Coronary artery (tissue), 2 donors: ENCODE measurements around the gene HAPLN1.
"Not testable (repeated sequence)": the region's sequence is repeated elsewhere in the genome, so short reads cannot be mapped to it uniquely, and the experiment has no call there.

Experiments used
- DNase-seq: peaks from one replicate; pipeline ENCODE4 v3.0.0-alpha.2; 2017; ENCODE audit warnings: low spot score
- H3K27ac ChIP-seq, 2 donors: fragments of 200-600 bp; sonication (generic); one replicate each; pipeline ENCODE4 v1.5.1; 2016 to 2019
- H3K4me3 ChIP-seq: fragments of 200-600 bp; sonication (generic); 2 replicates; pipeline ENCODE4 v1.5.1; 2016; ENCODE audit warnings: mild to moderate bottlenecking, moderate library complexity
- CTCF ChIP-seq: fragments of 200-600 bp; sonication (generic); IDR thresholded peaks from one replicate; pipeline ENCODE4 v1.5.1; 2019; ENCODE audit warnings: antibody characterized with exemption

Gene HAPLN1

GRCh38 chr5:83745816-83746215, 25.2 kb upstream of the HAPLN1 start:
- Histone ChIP-seq H3K4me3 (no peak overlapping the region), H3K27ac (no peak overlapping the region)
- no peak for TF ChIP-seq CTCF
- DNase-seq: no peak

GRCh38 chr5:83744821-83745220, 24.2 kb upstream of the HAPLN1 start:
- Histone ChIP-seq H3K27ac (no peak overlapping the region), H3K4me3 (no peak overlapping the region)
- DNase-seq: no peak
- no peak for TF ChIP-seq CTCF

DNA sequence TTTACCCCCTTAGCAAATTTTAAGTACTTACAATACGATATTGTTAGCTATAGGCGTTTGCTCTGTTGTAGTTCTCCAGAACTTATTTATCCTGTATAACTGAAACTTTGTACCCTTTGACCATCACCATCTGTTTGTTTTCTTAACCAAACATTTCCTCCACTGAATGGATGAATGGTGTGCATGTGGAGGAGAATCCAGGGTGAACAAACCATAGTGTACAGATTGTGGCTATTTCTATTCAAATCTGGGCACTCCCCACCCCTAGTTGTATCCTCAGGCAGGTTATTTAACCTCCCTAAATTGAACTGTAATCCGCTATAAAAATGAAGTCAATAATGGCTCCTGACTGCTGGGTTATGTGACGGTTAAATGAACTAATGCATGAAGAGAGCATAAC, 21.4 kb upstream of the HAPLN1 start:
- Histone ChIP-seq H3K27ac (no peak overlapping the region), H3K4me3 (no peak overlapping the region)
- no peak for DNase-seq
- TF ChIP-seq CTCF: no peak

DNA sequence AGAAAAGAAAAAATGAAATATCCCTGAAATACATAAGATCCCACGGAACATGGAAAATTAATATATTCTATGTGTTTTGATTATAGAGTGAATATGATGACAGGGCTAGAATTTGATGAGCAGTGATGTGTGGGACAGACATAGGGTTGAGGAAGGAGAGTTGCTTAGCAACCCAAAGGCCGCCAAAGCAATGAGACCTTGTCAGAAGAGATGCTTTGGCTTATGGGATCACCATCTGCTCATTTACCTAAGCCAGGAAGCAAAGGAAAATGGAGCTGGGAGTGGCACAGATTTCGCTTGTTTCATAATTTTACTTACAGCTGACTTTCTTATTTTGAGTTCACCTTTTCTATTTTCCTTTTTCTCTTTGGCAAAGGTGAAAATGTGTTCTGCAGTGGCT, 20.9 kb upstream of the HAPLN1 start:
- no peak for TF ChIP-seq CTCF
- no peak for DNase-seq
- Histone ChIP-seq H3K4me3 (no peak overlapping the region), H3K27ac (no peak overlapping the region)

DNA sequence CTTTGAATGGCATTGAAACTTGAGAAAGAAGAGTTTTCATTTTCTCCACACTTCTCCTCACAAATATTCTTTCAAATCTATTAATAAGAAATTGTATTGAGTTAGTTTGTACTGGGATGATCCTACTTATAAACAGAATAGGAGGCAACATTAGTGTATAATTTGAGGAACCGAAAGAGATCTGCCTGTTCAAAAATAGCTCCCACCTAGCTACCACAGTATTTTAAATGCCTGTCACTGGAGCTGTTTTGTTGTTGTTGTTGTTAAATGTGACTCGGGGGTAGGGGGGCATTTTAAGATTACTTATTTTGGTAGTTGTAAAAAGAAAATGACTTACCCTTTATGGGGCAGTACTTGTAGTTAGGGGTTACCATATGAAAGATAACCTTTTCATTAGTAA, 20.1 kb upstream of the HAPLN1 start:
- DNase-seq: no peak
- Histone ChIP-seq H3K27ac (no peak overlapping the region), H3K4me3 (no peak overlapping the region)
- TF ChIP-seq CTCF: no peak

DNA sequence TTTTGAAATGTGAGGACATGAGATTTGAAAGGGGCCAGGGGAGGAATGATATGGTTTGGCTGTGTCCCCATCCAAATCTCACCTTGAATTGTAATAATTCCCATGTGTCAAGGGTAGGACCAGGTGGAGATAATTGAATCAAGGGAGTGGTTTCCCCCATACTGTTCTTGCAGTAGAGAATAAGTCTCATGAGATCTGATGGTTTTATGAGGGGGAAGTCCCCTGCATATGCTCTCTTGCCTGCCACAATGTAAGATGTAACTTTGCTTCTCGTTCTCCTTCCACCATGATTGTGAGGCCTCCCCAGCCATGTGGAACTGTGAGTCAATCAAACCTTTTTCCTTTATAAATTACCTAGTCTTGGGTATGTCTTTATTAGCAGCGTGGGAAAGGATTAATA, 15.5 kb upstream of the HAPLN1 start:
- not testable (repeated sequence) for H3K4me3 ChIP-seq, H3K27ac ChIP-seq

DNA sequence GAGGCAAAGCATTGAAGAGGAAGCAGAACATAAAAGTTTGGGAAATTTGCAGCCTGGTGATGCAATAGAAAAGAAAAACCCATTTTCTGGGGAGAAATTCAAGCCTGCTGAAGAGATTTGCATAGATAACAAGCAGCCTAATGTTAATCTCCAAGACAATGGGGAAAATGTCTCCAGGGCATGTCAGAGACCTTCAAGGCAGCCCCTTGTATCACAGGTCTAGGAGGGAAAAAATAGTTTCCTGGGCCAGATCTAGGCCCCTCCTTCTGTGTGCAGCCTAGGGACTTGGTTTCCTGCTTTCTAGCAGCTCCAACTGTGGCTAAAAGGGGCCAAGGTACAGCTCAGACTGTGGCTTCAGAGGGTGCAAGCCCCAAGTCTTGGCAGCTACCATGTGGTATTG, 14.4 kb upstream of the HAPLN1 start:
- not testable (repeated sequence) for DNase-seq, H3K27ac ChIP-seq, H3K4me3 ChIP-seq

More for the DNA sequence above, 15.5 kb upstream of the HAPLN1 start:
- DNase-seq: not testable (repeated sequence)

- H3K4me3 ChIP-seq: no peak overlapping the region
- DNase-seq: no peak
- no peak overlapping the region for H3K27ac ChIP-seq
- TF ChIP-seq CTCF: no peak
Observed at GRCh38 chr5:83731638-83732037, 11.0 kb upstream of the HAPLN1 start.
